Left renal cortex interstitium (tissue), 4 donors: ENCODE results near the gene RGS7. TPM values are rescaled to one million over a fixed set of nuclear protein-coding genes. Genes with fewer than 3 reads are reported as not detected.
"Not testable (repeated sequence)": the region's sequence is repeated elsewhere in the genome, so short reads cannot be mapped to it uniquely, and the experiment has no call there.

Source experiments
- DNase-seq, 4 donors: peaks; one replicate each; pipeline ENCODE4 v3.0.0-alpha.2; 2013; ENCODE audit warnings: low read depth in 4 of 4, low spot score in 2 of 4, missing footprints in 1 of 4
- polyA plus RNA-seq, 4 donors: library from polyadenylated mRNA; unstranded; fragments of 120-200 nt; gene quantifications; one replicate each; pipeline ENCODE4 v1.2.1, GENCODE V29; 2013; ENCODE audit not compliant: insufficient read length in 4 of 4

Gene RGS7
- polyA plus RNA-seq, 4 donors = 4.9 to 6.4 (median 6.0) TPM

GRCh38 chr1:240762471-240762987 is 594.5 kb downstream of the RGS7 start:
- not testable (repeated sequence) for DNase-seq

- not testable (repeated sequence) for DNase-seq
Measured at GRCh38 chr1:240758777-240759176, 598.2 kb downstream of the RGS7 start.

GRCh38 chr1:240758296-240758695 is 598.7 kb downstream of the RGS7 start:
- no peak for DNase-seq

GRCh38 chr1:240747907-240748306 is 609.1 kb downstream of the RGS7 start:
- no peak for DNase-seq

GRCh38 chr1:240743705-240744104 is 613.3 kb downstream of the RGS7 start:
- no peak for DNase-seq

- DNase-seq = no peak
Measured at GRCh38 chr1:240739754-240740153, 617.3 kb downstream of the RGS7 start.

GRCh38 chr1:240739139-240739538 is 617.9 kb downstream of the RGS7 start:
- no peak for DNase-seq

GRCh38 chr1:240737766-240738265 is 619.2 kb downstream of the RGS7 start:
- DNase-seq = no peak

- DNase-seq = no peak
Measured at GRCh38 chr1:240737298-240737697, 619.7 kb downstream of the RGS7 start.

- not testable (repeated sequence) for DNase-seq
Measured at GRCh38 chr1:240734705-240735104, 622.3 kb downstream of the RGS7 start.

- no peak for DNase-seq
Measured at GRCh38 chr1:240734001-240734400, 623.0 kb downstream of the RGS7 start.

- peak; percentile 11 to 40 (median 14) for DNase-seq
Measured at GRCh38 chr1:240732390-240732789, 624.6 kb downstream of the RGS7 start.

Other genes starting within 250 kb of the RGS7 start
- 100 to 1,000 TPM in 1 of 4 donors, 10 to 100 TPM in 3; 90.1 to 108 (median 98.0) TPM for gene FH, start 162.6 kb upstream of the RGS7 start, polyA plus RNA-seq
- 10 to 100 TPM; 17.5 to 24.4 (median 21.9) TPM for gene KMO, start 175.2 kb upstream of the RGS7 start, polyA plus RNA-seq